IMR-90 (cell line): ENCODE results near the gene CD320. TPM values are rescaled to one million over a fixed set of nuclear protein-coding genes. Genes with fewer than 3 reads are reported as not detected.

Experiments
- ATAC-seq: fragments of 200-7000 bp; cut with Tn5 transposase; 2 replicates; pipeline ENCODE4 v1.9.1; 2020; ENCODE audit warnings: low read depth, mild to moderate bottlenecking, moderate library complexity
- BruUV-seq: library from RNA; stranded (reverse); fragments of 400-500 nt; replicated peaks from 2 replicates; lab custom pipeline; 2021; lab: Mats Ljungman, UMichigan
- CTCF ChIA-PET: fragments of 300-600 bp; formaldehyde crosslinking; extraction: SDS; loops from one replicate; lab custom pipeline; 2021; ENCODE audit warnings: antibody characterized with exemption; lab: Yijun Ruan, JAX
- POLR2A ChIA-PET: fragments of 300-600 bp; sonication (Branson Sonifier 250); formaldehyde crosslinking; loops from one replicate; lab custom pipeline; 2022; ENCODE audit warnings: antibody characterized with exemption; ENCODE audit not compliant: unreplicated experiment; lab: Charles Lee
- DNase-seq: peaks from one replicate; pipeline ENCODE4 v3.0.0; 2013
- H2AFZ ChIP-seq: replicated peaks from 2 replicates; pipeline ENCODE3; 2013; ENCODE audit warnings: low read length, mild to moderate bottlenecking; ENCODE audit not compliant: poor library complexity
- H2AK5ac ChIP-seq: 2 replicates; pipeline ENCODE4 v1.6.1; 2013; ENCODE audit warnings: low read depth, low read length, inconsistent platforms
- H2AK9ac ChIP-seq: replicated peaks from 2 replicates; pipeline ENCODE3; 2013; ENCODE audit warnings: mild to moderate bottlenecking, low read depth, low read length, moderate library complexity; ENCODE audit not compliant: poor library complexity
- H2BK120ac ChIP-seq: 2 replicates; pipeline ENCODE4 v1.6.1; 2013; ENCODE audit warnings: low read depth, low read length, inconsistent platforms
- H2BK15ac ChIP-seq: 3 replicates; pipeline ENCODE4 v1.6.1; 2013; ENCODE audit warnings: low read depth, low read length, inconsistent platforms
- H2BK20ac ChIP-seq: 2 replicates; pipeline ENCODE4 v1.6.1; 2013; ENCODE audit warnings: low read depth, mild to moderate bottlenecking, inconsistent platforms, low read length, moderate library complexity
- H2BK5ac ChIP-seq: 2 replicates; pipeline ENCODE4 v1.6.1; 2013; ENCODE audit warnings: mild to moderate bottlenecking, low read depth, low read length, inconsistent platforms; ENCODE audit not compliant: poor library complexity, severe bottlenecking
- H3K14ac ChIP-seq: replicated peaks from 2 replicates; pipeline ENCODE4 v1.6.1; 2013; ENCODE audit warnings: low read depth, low read length, inconsistent platforms
- H3K18ac ChIP-seq: 2 replicates; pipeline ENCODE4 v1.6.1; 2013; ENCODE audit warnings: low read depth, low read length, control low read depth
- H3K23ac ChIP-seq: 2 replicates; pipeline ENCODE4 v1.6.1; 2013; ENCODE audit warnings: low read depth, low read length, inconsistent platforms
- H3K27ac ChIP-seq: 2 replicates; pipeline ENCODE4 v1.5.1; 2013; ENCODE audit warnings: mild to moderate bottlenecking, control low read depth, low read length; ENCODE audit not compliant: insufficient read depth
- H3K27me3 ChIP-seq: 2 replicates; pipeline ENCODE4 v1.6.1; 2013; ENCODE audit warnings: low read length; ENCODE audit not compliant: control insufficient read depth, insufficient read depth
- H3K36me3 ChIP-seq: 2 replicates; pipeline ENCODE4 v1.6.1; 2013; ENCODE audit warnings: low read length, mixed read lengths; ENCODE audit not compliant: control insufficient read depth, insufficient read depth
- H3K4ac ChIP-seq: 2 replicates; pipeline ENCODE4 v1.6.1; 2013; ENCODE audit warnings: low read depth, low read length, inconsistent platforms
- H3K4me1 ChIP-seq: 2 replicates; pipeline ENCODE4 v1.6.1; 2013; ENCODE audit warnings: low read length, mixed read lengths; ENCODE audit not compliant: control insufficient read depth, insufficient read depth
- H3K4me2 ChIP-seq: 2 replicates; pipeline ENCODE4 v1.6.1; 2013; ENCODE audit warnings: low read depth, mild to moderate bottlenecking, control low read depth, low read length, moderate library complexity
- H3K4me3 ChIP-seq: 2 replicates; pipeline ENCODE4 v1.5.1; 2013; ENCODE audit warnings: low read depth, mild to moderate bottlenecking, control low read depth, low read length, moderate library complexity; ENCODE audit not compliant: insufficient read depth
- H3K56ac ChIP-seq: 2 replicates; pipeline ENCODE4 v1.6.1; 2013; ENCODE audit warnings: low read length, inconsistent platforms; ENCODE audit not compliant: insufficient read depth; ENCODE audit errors: extremely low read depth
- H3K79me1 ChIP-seq, 2 experiments: 2 replicates each; pipeline ENCODE4 v1.6.1; 2013; ENCODE audit warnings: low read length in 2 of 2, inconsistent platforms in 1 of 2, low read depth in 1 of 2
- H3K9ac ChIP-seq: 2 replicates; pipeline ENCODE4 v1.6.1; 2013; ENCODE audit warnings: low read depth, low read length, control low read depth
- H3K9me1 ChIP-seq: 2 replicates; pipeline ENCODE4 v1.6.1; 2013; ENCODE audit warnings: low read length, inconsistent platforms; ENCODE audit not compliant: insufficient read depth
- H3K9me3 ChIP-seq: 2 replicates; pipeline ENCODE4 v1.6.1; 2013; ENCODE audit warnings: low read length; ENCODE audit not compliant: control insufficient read depth, insufficient read depth
- H4K20me1 ChIP-seq: 2 replicates; pipeline ENCODE4 v1.6.1; 2013; ENCODE audit warnings: low read length, inconsistent platforms; ENCODE audit not compliant: insufficient read depth
- H4K5ac ChIP-seq: 2 replicates; pipeline ENCODE4 v1.6.1; 2013; ENCODE audit warnings: mild to moderate bottlenecking, low read depth, low read length, control low read depth
- H4K8ac ChIP-seq, 2 experiments: 2 replicates each; pipeline ENCODE4 v1.6.1; 2013; ENCODE audit warnings: low read depth in 2 of 2, low read length in 2 of 2, control low read depth in 1 of 2, inconsistent platforms in 1 of 2
- H4K91ac ChIP-seq: 2 replicates; pipeline ENCODE4 v1.6.1; 2013; ENCODE audit warnings: low read depth, low read length, inconsistent platforms; ENCODE audit not compliant: insufficient read depth
- CHD1 ChIP-seq: IDR thresholded peaks from 2 replicates; pipeline ENCODE4 v1.6.1; 2012; ENCODE audit warnings: low read depth, low read length, improper control_type of control experiment
- FOS ChIP-seq: fragments of 150-350 bp; IDR thresholded peaks from 2 replicates; pipeline ENCODE4 v1.6.1; 2016; ENCODE audit warnings: low read depth, low read length
- MXI1 ChIP-seq: IDR thresholded peaks from 2 replicates; pipeline ENCODE4 v1.6.1; 2012; ENCODE audit warnings: low read depth, mild to moderate bottlenecking, low read length, moderate library complexity, borderline replicate concordance
- NFE2L2 ChIP-seq: fragments of 150-350 bp; IDR thresholded peaks from 2 replicates; pipeline ENCODE4 v1.6.1; 2016; ENCODE audit warnings: low read depth, mild to moderate bottlenecking, low read length
- RAD21 ChIP-seq: IDR thresholded peaks from 2 replicates; pipeline ENCODE4 v1.6.1; 2012; ENCODE audit warnings: low read length, improper control_type of control experiment
- RFX5 ChIP-seq: IDR thresholded peaks from 2 replicates; pipeline ENCODE4 v1.8.0; 2012; ENCODE audit warnings: low read depth, mild to moderate bottlenecking, low read length, moderate library complexity
- USF2 ChIP-seq: fragments of 150-350 bp; IDR thresholded peaks from 2 replicates; pipeline ENCODE4 v1.6.1; 2017; ENCODE audit warnings: mild to moderate bottlenecking, antibody characterized with exemption, low read length, low read depth
- WGBS, 2 experiments: methylation state at CpG; one replicate each; pipeline versions ENCODE4 v1.1.5 to v1.1.7; 2013; ENCODE audit warnings: missing lambda C conversion rate in 2 of 2; ENCODE audit not compliant: insufficient read length in 1 of 2; ENCODE audit errors: extremely low coverage in 2 of 2; 5-methylcytosine and 5-hydroxymethylcytosine counted together
- dilution Hi-C: fragments of 300-500 bp; cut with HindIII; formaldehyde crosslinking; loops from one replicate; pipeline ENCODE4 v1.14.3; 2018; ENCODE audit warnings: low sequenced_read_pairs; ENCODE audit not compliant: unreplicated experiment
- in situ Hi-C: fragments of 300-500 bp; cut with MboI; formaldehyde crosslinking; loops from 3 replicates; pipeline ENCODE4 v1.14.3; 2019; ENCODE audit warnings: low sequenced_read_pairs, inconsistent platforms, mixed read lengths
- intact Hi-C: fragments of 100-400 bp; cut with micrococcal nuclease; formaldehyde crosslinking; loops from 2 replicates; pipeline ENCODE4 v1.10.0; 2022
- polyA plus RNA-seq, 3 experiments: library from polyadenylated mRNA; depleted of rRNA; stranded (reverse); fragments of >200 nt; gene quantifications; 2 replicates each; pipeline ENCODE4 v1.2.3, GENCODE V29; 2012; ENCODE audit warnings: low replicate concordance in 1 of 3
- total RNA-seq: library from RNA; depleted of rRNA; stranded (reverse); fragments of >200 nt; gene quantifications from 2 replicates; pipeline ENCODE4 v1.2.3, GENCODE V29; 2012

The CD320 gene
- total and polyA plus RNA-seq, 2 of the 4 experiments (the other 2 are of a cell fraction): 13.3 to 78.5 TPM

GRCh38 chr19:8262431-8262830, 45.7 kb downstream of the CD320 start:
- no peak overlapping the region for H3K18ac ChIP-seq
- no peak overlapping the region for H2AFZ ChIP-seq
- BruUV-seq: no TSS peak
- H3K27me3 ChIP-seq: no peaks in the 10 kb centered on the region
- H3K27ac ChIP-seq: no peak overlapping the region
- no peak for ATAC-seq
- no peaks in the 10 kb centered on the region for H3K4me1 ChIP-seq
- POLR2A ChIA-PET: no interaction called here
- H3K4me2 ChIP-seq: no peak overlapping the region
- no peak overlapping the region for H3K56ac ChIP-seq
- H2AK9ac ChIP-seq: no peak overlapping the region
- CTCF ChIA-PET: no interaction called here
- H3K9me1 ChIP-seq: no peaks in the 10 kb centered on the region
- H2AK5ac ChIP-seq: no peak overlapping the region
- H3K36me3 ChIP-seq: no peaks in the 10 kb centered on the region
- no peak overlapping the region for H2BK15ac ChIP-seq
- in situ Hi-C loops: no loop called here
- H3K9me3 ChIP-seq: no peaks in the 10 kb centered on the region
- no peak overlapping the region for H2BK120ac ChIP-seq
- H3K9ac ChIP-seq: no peak overlapping the region
- H3K79me1 ChIP-seq: no peaks in the 10 kb centered on the region
- WGBS, 2 experiments: no CpG with 5 or more reads among the region's 6 CpGs
- no peak overlapping the region for H4K91ac ChIP-seq
- intact Hi-C loops: loop anchor here (10.0 kb wide), 1 partner anchor 322 kb away; no protein-coding TSS in a partner anchor
- H2BK5ac ChIP-seq: no peak overlapping the region
- no peaks in the 10 kb centered on the region for H4K20me1 ChIP-seq
- no peak overlapping the region for H3K14ac ChIP-seq
- no peak overlapping the region for H4K5ac ChIP-seq
- no peak for DNase-seq
- no peak overlapping the region for H3K23ac ChIP-seq
- no peak overlapping the region for H2BK20ac ChIP-seq
- dilution Hi-C loops: no loop called here
- no peak for TF ChIP-seq RAD21
- no peak for TF ChIP-seq RFX5
- no peak for TF ChIP-seq NFE2L2
- no peak for TF ChIP-seq FOS
- no peak for TF ChIP-seq USF2
- TF ChIP-seq CHD1: no peak
- TF ChIP-seq MXI1: no peak
- H3K4ac ChIP-seq: no peak overlapping the region
- H4K8ac ChIP-seq: no peak overlapping the region
- no peak overlapping the region for H3K4me3 ChIP-seq
